Measurements from ENCODE around the gene DRD3. TPM values are rescaled to one million over a fixed set of nuclear protein-coding genes. Genes with fewer than 3 reads are reported as not detected.

The DRD3 gene
- polyA plus RNA-seq, 1 donor from 2014 or later = not detected

DNA sequence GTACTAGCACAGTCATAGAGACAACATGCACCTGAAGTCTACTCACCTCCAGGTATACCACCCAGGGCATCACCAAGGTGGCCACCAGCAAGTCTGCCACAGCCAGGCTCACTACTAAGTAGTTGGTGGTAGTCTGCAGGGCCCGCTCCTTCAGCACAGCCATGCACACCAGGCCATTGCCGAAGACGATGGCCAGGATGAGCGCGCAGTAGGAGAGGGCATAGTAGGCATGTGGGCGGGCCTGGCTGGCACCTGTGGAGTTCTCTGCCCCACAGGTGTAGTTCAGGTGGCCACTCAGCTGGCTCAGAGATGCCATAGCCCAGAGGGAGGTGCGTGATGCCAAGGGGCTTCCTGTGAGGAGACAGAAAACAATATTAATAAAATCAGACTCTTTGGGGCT lies 7.2 kb downstream of the DRD3 start:
- no peak overlapping the region for H3K27ac ChIP-seq (ENCODE audit: low read length)
- no peaks in the 10 kb centered on the region for H3K9me3 ChIP-seq (ENCODE audit: low read length)
- no peak overlapping the region for H2AFZ ChIP-seq (ENCODE audit: low read depth, low read length)
- H3K27me3 ChIP-seq (ENCODE audit: insufficient read depth, low read depth, low read length) = no peaks in the 10 kb centered on the region
- H3K4me3 ChIP-seq (ENCODE audit: low read length) = no peak overlapping the region
- no peak overlapping the region for H3K9ac ChIP-seq (ENCODE audit: low read length)
- H3K79me2 ChIP-seq (replicated peaks; ENCODE audit: insufficient read depth, low read length) = no peaks in the 10 kb centered on the region
- no peaks in the 10 kb centered on the region for H3F3A ChIP-seq (ENCODE audit: insufficient read depth, low read length, poor library complexity, severe bottlenecking)
- TF ChIP-seq MXI1 (conservative IDR thresholded peaks at IDR 0.05; ENCODE audit: poor library complexity, severe bottlenecking) (no peak), EP300 (conservative IDR thresholded peaks at IDR 0.05; ENCODE audit: poor library complexity, severe bottlenecking) (no peak), TAF1 (IDR thresholded peaks at IDR 0.05; ENCODE audit: low read depth) (no peak), EZH2 (IDR thresholded peaks at IDR 0.05; ENCODE audit: borderline replicate concordance, insufficient read depth, low read length, poor library complexity, severe bottlenecking) (no peak), SMC3 (conservative IDR thresholded peaks at IDR 0.05; ENCODE audit: poor library complexity) (no peak), CTCF (IDR thresholded peaks at IDR 0.05; ENCODE audit: poor library complexity, severe bottlenecking) (no peak), POLR2AphosphoS5 (IDR thresholded peaks at IDR 0.05) (no peak), RAD21 (conservative IDR thresholded peaks at IDR 0.05) (no peak)
- TF ChIP-seq, protein P1, sequence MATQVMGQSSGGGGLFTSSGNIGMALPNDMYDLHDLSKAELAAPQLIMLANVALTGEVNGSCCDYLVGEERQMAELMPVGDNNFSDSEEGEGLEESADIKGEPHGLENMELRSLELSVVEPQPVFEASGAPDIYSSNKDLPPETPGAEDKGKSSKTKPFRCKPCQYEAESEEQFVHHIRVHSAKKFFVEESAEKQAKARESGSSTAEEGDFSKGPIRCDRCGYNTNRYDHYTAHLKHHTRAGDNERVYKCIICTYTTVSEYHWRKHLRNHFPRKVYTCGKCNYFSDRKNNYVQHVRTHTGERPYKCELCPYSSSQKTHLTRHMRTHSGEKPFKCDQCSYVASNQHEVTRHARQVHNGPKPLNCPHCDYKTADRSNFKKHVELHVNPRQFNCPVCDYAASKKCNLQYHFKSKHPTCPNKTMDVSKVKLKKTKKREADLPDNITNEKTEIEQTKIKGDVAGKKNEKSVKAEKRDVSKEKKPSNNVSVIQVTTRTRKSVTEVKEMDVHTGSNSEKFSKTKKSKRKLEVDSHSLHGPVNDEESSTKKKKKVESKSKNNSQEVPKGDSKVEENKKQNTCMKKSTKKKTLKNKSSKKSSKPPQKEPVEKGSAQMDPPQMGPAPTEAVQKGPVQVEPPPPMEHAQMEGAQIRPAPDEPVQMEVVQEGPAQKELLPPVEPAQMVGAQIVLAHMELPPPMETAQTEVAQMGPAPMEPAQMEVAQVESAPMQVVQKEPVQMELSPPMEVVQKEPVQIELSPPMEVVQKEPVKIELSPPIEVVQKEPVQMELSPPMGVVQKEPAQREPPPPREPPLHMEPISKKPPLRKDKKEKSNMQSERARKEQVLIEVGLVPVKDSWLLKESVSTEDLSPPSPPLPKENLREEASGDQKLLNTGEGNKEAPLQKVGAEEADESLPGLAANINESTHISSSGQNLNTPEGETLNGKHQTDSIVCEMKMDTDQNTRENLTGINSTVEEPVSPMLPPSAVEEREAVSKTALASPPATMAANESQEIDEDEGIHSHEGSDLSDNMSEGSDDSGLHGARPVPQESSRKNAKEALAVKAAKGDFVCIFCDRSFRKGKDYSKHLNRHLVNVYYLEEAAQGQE (IDR thresholded peaks at IDR 0.05; ENCODE audit: borderline replicate concordance) = no peak
- H3K36me3 ChIP-seq (ENCODE audit: insufficient read depth, low read length) = no peaks in the 10 kb centered on the region
- no peaks in the 10 kb centered on the region for H3K9me2 ChIP-seq (ENCODE audit: insufficient read depth, low read length)
- no peak overlapping the region for H3K4me2 ChIP-seq (ENCODE audit: low read length)
- H4K20me1 ChIP-seq (ENCODE audit: insufficient read depth) = no peaks in the 10 kb centered on the region

- Histone ChIP-seq H3K9me3 (ENCODE audit: low read length) (no peaks in the 10 kb centered on the region), H3F3A (ENCODE audit: insufficient read depth, low read length, poor library complexity, severe bottlenecking) (no peaks in the 10 kb centered on the region), H3K27ac (ENCODE audit: low read length) (no peak overlapping the region), H3K27me3 (ENCODE audit: insufficient read depth, low read depth, low read length) (no peaks in the 10 kb centered on the region), H3K9ac (ENCODE audit: low read length) (no peak overlapping the region), H3K79me2 (replicated peaks; ENCODE audit: insufficient read depth, low read length) (no peaks in the 10 kb centered on the region), H3K36me3 (ENCODE audit: insufficient read depth, low read length) (no peaks in the 10 kb centered on the region), H4K20me1 (ENCODE audit: insufficient read depth) (no peaks in the 10 kb centered on the region), H3K9me2 (ENCODE audit: insufficient read depth, low read length) (no peaks in the 10 kb centered on the region), H3K4me2 (ENCODE audit: low read length) (no peak overlapping the region), H3K4me3 (ENCODE audit: low read length) (no peak overlapping the region), H2AFZ (ENCODE audit: low read depth, low read length) (no peak overlapping the region)
- TF ChIP-seq POLR2AphosphoS5 (IDR thresholded peaks at IDR 0.05) (no peak), EZH2 (IDR thresholded peaks at IDR 0.05; ENCODE audit: borderline replicate concordance, insufficient read depth, low read length, poor library complexity, severe bottlenecking) (no peak), EP300 (conservative IDR thresholded peaks at IDR 0.05; ENCODE audit: poor library complexity, severe bottlenecking) (no peak), TAF1 (IDR thresholded peaks at IDR 0.05; ENCODE audit: low read depth) (no peak), RAD21 (conservative IDR thresholded peaks at IDR 0.05) (no peak), CTCF (IDR thresholded peaks at IDR 0.05; ENCODE audit: poor library complexity, severe bottlenecking) (no peak), MXI1 (conservative IDR thresholded peaks at IDR 0.05; ENCODE audit: poor library complexity, severe bottlenecking) (no peak), SMC3 (conservative IDR thresholded peaks at IDR 0.05; ENCODE audit: poor library complexity) (no peak)
- TF ChIP-seq, protein P1 (IDR thresholded peaks at IDR 0.05; ENCODE audit: borderline replicate concordance) = no peak
These were observed 10.7 kb downstream of the DRD3 start for GRCh38 chr3:114168150-114168549.
